ENCODE measurements around the gene KCNK2.
A peak's percentile ranks its signal among the peaks of the same experiment; 100 is the strongest.

The KCNK2 gene

GRCh38 chr1:215256936-215257679 lies 174.6 kb downstream of the KCNK2 start:
- no peak for DNase-seq (ENCODE audit: low read depth)

- no peak for DNase-seq (ENCODE audit: low read depth)
Observed at GRCh38 chr1:215260711-215261110, 178.2 kb downstream of the KCNK2 start.

GRCh38 chr1:215262106-215262505 lies 179.6 kb downstream of the KCNK2 start:
- DNase-seq (ENCODE audit: low read depth), result no peak

GRCh38 chr1:215263636-215264035 lies 181.1 kb downstream of the KCNK2 start:
- DNase-seq (ENCODE audit: low read depth), result no peak

GRCh38 chr1:215264649-215265048 lies 182.1 kb downstream of the KCNK2 start:
- no peak for DNase-seq (ENCODE audit: low read depth)

- DNase-seq (ENCODE audit: low read depth), result no peak
Observed at GRCh38 chr1:215267495-215267894, 185.0 kb downstream of the KCNK2 start.

GRCh38 chr1:215269955-215270354 lies 187.4 kb downstream of the KCNK2 start:
- no peak for DNase-seq (ENCODE audit: low read depth)

GRCh38 chr1:215273838-215274516 lies 191.4 kb downstream of the KCNK2 start:
- peak; percentile 21 for DNase-seq (ENCODE audit: low read depth)

- DNase-seq (ENCODE audit: low read depth), result no peak
Observed at GRCh38 chr1:215276582-215276981, 194.0 kb downstream of the KCNK2 start.

- DNase-seq (ENCODE audit: low read depth), result peak; percentile 45
Observed at GRCh38 chr1:215277532-215277931, 195.0 kb downstream of the KCNK2 start.

- no peak for DNase-seq (ENCODE audit: low read depth)
Observed at GRCh38 chr1:215279682-215280081, 197.1 kb downstream of the KCNK2 start.

- DNase-seq (ENCODE audit: low read depth), result no peak
Observed at GRCh38 chr1:215282557-215282956, 200.0 kb downstream of the KCNK2 start.

GRCh38 chr1:215285013-215285800 lies 202.7 kb downstream of the KCNK2 start:
- no peak for DNase-seq (ENCODE audit: low read depth)
